HG02623 (cell line): Measurements from ENCODE around the gene PLEKHB2.
"Not testable (repeated sequence)": the region's sequence is repeated elsewhere in the genome, so short reads cannot be mapped to it uniquely, and the experiment has no call there.

Experiments
- ATAC-seq: cut with Tn5 transposase; IDR thresholded peaks from one replicate; pipeline ENCODE4 v1.9.1; 2021; ENCODE audit warnings: moderate library complexity; ENCODE audit not compliant: unreplicated experiment

The PLEKHB2 gene

GRCh38 chr2:131093696-131094462 is 11.3 kb upstream of the PLEKHB2 start:
- peak; percentile 68 for ATAC-seq

GRCh38 chr2:131094463-131095281 is 10.5 kb upstream of the PLEKHB2 start:
- ATAC-seq, result no peak

GRCh38 chr2:131103165-131103564 is 2.0 kb upstream of the PLEKHB2 start:
- no peak for ATAC-seq

GRCh38 chr2:131104487-131105155 is 515 bp upstream of the PLEKHB2 start:
- peak; percentile 64 for ATAC-seq

- peak; percentile 34 for ATAC-seq
Observed at GRCh38 chr2:131105950-131106801, 1.0 kb downstream of the PLEKHB2 start.

GRCh38 chr2:131112529-131112928 is 7.4 kb downstream of the PLEKHB2 start:
- no peak for ATAC-seq

- ATAC-seq, result no peak
Observed at GRCh38 chr2:131113566-131114227, 8.6 kb downstream of the PLEKHB2 start.

GRCh38 chr2:131114950-131115349 is 9.8 kb downstream of the PLEKHB2 start:
- not testable (repeated sequence) for ATAC-seq

- ATAC-seq, result no peak
Observed at GRCh38 chr2:131115752-131116151, 10.6 kb downstream of the PLEKHB2 start.

- ATAC-seq, result no peak
Observed at GRCh38 chr2:131120815-131121317, 15.7 kb downstream of the PLEKHB2 start.

- ATAC-seq, result no peak
Observed at GRCh38 chr2:131121464-131121863, 16.3 kb downstream of the PLEKHB2 start.

- no peak for ATAC-seq
Observed at GRCh38 chr2:131122496-131122895, 17.4 kb downstream of the PLEKHB2 start.

- no peak for ATAC-seq
Observed at GRCh38 chr2:131123192-131123591, 18.1 kb downstream of the PLEKHB2 start.

GRCh38 chr2:131125195-131125757 is 20.1 kb downstream of the PLEKHB2 start:
- no peak for ATAC-seq

- ATAC-seq, result no peak
Observed at GRCh38 chr2:131126436-131126835, 21.3 kb downstream of the PLEKHB2 start.

- ATAC-seq, result no peak
Observed at GRCh38 chr2:131127076-131127475, 21.9 kb downstream of the PLEKHB2 start.

GRCh38 chr2:131127981-131128380 is 22.8 kb downstream of the PLEKHB2 start:
- no peak for ATAC-seq

- no peak for ATAC-seq
Observed at GRCh38 chr2:131130298-131130596, 25.1 kb downstream of the PLEKHB2 start.

GRCh38 chr2:131132729-131133128 is 27.6 kb downstream of the PLEKHB2 start:
- no peak for ATAC-seq

- ATAC-seq, result no peak
Observed at GRCh38 chr2:131140581-131140980, 35.4 kb downstream of the PLEKHB2 start.
